GM18520 (cell line): Measurements from ENCODE around the gene NUP88.

Source experiments
- ATAC-seq: cut with Tn5 transposase; IDR thresholded peaks from one replicate; pipeline ENCODE4 v1.9.1; 2021; ENCODE audit not compliant: unreplicated experiment

NUP88 gene

DNA sequence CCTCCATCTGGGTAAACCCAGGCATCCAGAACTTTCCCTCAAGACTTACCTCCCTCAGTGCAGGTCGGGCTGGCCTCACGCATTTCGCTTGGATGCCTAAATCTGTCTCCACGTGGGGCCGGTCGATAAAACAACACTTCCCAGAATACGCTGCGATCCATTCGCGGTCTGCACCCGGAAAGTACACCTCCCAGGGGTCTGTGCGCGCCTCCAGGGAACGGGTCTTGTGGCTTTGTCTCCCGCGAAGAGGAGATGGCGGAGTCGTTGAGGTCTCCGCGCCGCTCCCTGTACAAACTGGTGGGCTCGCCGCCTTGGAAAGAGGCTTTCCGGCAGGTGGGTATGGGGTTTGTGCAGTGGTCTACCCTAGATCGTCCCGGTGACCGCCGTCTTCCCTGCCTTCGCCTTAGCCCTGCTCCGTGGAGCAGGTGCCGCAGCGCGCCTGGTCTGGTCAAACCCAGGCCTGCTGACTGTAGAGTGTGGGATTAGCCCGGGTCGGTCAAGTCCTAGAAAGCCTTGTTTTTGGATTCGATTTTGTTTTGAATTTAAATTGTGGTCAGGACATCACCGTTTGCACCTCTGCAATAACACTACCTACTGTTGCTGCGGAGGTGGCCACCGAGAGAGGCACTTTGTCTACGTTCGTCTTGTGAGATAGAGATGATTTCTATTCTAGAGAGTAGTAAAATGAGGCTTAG is 644 bp upstream of the NUP88 start, which contains the start of gene RPAIN:
RPAIN (plus strand) TSS at position 224 of the 695 bp plus-strand sequence; CDS start at position 253, 29 bp downstream.
- ATAC-seq: peak; percentile 32

DNA sequence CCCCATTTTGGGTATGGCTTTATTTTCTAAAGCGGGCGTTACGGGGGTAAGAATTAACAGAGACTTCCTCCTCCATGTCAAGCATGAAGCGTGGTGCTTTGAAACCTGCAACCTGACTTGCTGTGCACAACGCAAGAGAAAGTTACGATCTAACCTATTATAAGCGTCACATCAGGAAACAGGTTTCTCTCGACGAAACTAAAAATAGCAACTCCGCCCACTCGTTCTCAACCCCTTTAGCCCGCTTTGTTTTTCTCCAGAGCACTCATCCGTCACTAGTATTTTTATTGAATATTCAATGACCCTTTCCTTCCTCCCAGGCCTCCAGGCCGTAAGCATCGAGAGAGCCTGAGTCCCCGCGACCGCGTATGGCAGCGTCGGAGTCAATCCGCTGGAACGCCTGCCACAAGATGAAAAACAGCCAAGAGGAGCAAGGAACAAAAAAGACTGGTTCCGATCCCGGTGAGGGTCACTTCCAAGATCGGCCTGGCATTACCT is 555 bp downstream of the NUP88 start:
- no peak for ATAC-seq

DNA sequence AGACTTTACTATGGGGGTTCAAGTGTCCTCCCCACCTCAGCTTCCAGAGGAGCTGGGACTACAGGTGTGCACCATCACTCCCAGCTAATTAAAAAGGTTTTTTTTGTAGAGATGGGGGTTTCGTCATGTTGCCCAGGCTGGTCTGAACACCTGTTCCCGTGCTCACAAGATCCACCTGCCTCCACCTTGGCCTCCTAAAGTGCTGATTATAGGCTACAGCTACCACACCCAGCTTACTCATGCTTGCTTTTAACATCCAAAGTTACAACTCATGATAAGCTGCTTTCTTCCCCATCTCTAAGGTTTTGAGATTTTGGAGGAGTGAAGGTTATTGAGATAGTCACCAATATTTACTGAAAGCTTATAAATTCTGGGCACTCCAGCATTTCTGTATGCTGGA is 2.6 kb downstream of the NUP88 start:
- no peak for ATAC-seq

DNA sequence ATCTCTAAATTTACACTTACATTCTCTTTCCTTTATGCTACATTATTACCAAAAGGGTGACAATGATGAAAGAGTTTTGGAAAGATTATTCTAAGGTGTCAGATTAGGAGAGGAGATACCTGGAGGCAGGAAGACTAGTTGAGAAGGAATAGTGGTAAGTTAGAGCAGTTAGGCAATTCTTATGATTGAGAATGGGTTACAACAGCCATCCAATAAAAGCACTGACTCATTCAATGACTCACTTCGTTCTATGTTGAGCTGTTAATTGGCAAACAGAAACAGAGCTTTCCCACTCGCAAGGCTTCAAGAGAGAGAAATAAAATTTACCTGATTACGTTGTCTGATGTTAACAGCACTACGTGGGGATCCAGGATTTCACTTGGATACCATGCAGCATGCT is 5.8 kb downstream of the NUP88 start:
- ATAC-seq: no peak

DNA sequence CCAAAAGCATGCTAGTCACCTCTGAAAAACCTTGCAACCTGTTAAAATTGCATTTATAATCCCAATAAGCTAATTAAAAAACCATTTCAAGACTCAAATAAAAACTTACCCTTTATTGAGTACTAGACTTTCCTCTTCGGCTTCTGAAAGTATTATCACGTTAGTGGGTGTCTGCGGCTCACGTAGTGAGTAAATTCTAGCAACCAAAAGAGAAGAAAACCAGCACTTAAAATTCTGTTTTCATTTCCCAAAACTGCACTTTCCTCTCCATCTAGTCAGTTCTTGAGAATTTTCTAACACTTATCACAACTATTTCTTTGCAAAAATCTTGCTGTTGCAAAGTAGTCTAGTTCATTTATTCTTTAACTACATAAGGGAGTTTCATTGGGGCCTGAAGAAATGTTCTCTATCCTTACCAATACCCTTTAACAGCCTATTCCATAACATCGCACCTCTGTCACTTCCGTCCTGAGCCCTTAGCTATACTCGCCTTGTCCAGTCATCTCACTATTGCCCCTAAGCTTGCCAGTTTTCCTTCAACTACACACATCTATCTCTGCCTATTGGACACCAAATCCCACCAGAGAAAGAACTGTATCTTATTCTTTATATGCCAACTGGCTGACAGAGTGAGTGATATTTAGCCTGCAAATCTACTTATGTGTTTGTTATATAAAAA is 8.7 kb downstream of the NUP88 start:
- peak; percentile 44 for ATAC-seq

DNA sequence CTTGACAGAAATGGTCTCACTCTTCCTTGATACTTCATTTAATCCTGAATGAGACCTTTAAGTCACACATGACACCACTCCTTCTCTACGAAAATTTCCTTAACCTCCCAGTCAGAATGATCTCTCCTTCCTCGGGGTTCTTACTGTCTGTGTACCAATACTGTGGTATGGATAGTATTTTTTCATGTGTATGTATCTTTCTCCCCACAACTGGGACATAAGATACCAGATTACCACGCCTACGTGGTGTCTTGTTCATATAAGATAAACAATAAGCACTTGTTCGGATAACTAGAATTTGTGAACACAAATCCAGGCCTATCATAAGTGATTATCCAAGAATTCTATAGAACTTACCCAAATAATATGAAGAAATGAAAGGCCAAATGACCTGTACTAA is 11.3 kb downstream of the NUP88 start:
- ATAC-seq: no peak

DNA sequence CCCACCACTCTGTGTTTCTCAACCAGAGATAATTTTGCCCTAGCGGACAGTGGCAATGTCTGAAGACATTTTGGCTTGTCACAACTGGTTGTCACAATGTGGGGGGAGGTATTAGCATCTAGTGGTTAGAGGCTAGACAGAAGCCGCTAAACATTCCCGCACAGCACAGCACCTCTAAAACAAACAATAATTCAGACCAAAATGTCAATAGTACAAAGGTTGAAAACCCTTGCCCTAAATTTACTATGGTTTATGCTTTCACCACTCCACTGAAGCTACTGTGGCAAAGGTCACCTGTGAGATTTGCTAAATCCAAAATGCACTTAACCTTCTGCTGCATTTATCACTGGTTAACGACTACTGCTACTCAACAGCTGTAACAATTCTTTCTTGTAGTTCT is 14.1 kb downstream of the NUP88 start:
- ATAC-seq: no peak

DNA sequence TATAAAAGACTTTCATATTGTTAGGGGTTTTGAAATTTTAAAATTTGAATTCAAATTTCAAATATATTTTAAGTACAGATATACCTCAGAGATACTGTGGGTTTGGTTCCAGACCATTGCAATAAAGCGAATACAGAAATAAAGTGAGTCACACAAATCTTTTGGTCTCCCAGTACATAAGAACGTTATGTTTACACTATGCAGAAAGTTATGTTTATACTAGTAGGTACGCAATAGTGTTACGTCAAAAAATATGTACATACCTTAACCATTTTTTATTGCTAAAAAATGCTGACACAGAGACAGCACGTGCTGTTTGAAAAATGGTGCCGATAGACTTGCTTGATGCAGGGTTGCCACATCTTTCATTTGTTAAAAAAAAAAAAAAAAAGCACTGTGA is 19.7 kb downstream of the NUP88 start:
- ATAC-seq: no peak

DNA sequence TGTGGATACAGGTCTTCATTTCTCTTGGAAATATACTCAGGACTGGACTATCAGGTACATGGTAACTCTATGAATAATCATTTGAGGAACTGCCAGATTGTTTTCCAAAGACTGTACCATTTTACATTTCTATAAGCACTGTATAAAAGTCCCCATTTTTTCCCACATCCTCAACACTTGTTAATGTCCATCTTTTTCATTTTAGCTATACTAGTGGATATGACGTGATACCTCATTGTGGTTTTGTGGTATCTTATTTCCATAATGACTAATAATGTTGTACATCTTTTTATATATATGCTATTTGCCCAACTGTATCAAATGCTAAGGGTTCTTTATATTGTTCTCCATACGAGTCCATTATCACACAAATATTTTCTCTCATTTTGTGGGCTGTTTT is 22.9 kb downstream of the NUP88 start:
- ATAC-seq: no peak

DNA sequence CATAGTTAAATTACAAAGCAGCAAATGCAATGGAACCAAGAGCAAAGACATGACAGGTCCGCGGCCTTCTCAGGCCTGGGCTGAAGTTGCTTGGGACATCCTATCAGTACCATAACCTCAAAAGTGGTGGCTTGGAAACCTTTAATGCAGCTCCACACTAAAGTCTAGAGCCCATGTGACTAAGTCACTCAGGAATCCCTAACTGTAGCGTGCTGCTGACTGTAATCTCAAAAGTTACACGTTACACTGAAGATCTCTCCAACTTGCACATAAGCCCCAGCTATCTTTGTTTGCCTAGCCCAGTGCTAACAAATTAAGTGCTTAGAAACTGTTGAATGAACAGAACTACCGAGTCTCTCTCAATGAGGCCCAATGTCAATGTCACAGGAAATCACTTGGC is 27.8 kb downstream of the NUP88 start:
- no peak for ATAC-seq

DNA sequence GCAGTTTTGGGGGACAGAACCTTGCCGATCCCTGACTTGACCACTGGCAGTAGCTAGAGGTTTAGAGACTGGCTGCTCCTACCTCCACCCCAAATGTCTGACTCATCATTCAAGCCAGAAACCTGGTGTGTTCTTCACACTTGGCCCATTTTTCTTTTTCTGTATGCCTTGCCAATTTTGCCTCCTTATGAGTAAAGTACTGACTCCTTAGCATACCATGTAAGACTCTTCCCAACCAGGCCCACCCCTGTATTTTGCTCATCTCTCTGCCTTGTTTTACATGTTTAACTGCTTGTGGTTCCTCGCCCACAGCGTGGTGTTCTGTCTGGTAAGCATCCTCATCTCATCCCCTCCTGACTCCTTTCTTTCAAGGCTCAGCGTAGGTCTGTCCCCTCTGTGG is 37.9 kb downstream of the NUP88 start:
- no peak for ATAC-seq

DNA sequence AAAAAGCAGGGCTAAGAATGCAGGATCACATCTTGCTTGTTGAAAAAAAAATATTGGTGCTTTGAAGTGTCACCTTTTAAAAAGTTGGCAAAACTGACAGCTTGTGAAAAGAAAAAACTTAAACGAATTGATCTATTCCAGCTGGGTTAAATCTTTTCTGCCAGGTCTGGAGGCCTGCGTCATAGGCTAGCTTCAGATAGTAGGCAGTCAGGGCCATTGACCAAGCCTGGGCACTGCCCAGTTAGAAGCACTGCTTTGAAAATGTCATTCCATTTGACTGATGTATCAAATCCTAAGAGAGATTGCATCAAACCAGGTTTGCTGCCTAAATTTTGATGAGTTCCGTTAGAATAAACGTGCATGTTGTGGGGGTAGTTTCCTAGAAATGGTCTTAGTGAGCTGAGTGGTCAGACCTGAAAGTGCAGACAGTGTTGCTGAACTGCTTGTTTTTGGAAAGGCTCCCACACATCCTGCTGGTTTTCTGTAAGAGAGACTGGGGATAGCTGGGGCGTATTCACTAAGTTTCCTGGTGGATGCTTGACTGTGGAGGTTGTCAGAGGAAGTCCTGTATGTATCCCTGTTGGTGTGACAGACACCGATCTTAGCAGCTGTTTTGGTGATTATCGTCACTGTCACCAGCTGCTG is 38.8 kb downstream of the NUP88 start:
- ATAC-seq: no peak

DNA sequence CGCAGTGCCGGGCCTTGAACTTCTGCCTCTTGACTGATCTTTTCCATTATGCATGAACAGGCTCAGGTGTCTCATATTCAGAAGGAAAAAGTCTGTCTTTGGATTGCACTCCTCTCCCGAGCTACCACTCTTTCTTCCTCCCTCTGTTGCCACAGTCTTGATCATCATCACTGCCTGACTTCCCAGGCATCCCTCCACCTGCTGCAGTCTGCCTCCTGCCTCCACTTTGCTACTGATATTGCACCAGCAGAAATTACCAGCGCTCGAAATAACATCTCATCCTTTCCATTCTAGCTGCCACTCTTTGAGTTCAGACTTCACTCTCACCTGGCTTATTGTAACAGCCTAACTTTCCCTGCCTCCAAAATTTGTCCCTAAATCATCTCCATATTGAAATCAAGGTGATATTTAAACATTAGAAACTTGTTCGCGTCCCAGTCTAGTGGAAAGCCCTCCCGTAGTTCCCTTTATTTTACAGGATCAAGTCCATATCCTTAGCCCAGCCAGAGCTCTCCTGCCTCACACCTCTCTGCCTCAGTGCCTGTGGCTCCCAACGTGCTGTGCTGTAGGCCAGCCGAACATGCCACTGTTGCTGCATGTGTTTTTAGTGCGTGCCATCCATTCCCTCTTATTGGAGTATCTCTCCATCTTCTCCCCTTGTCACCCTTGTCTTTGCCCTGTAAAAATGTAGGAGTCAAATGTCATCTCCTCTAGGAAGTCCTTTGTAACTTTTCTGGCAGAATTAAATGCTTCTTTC is 39.9 kb downstream of the NUP88 start:
- ATAC-seq: no peak

DNA sequence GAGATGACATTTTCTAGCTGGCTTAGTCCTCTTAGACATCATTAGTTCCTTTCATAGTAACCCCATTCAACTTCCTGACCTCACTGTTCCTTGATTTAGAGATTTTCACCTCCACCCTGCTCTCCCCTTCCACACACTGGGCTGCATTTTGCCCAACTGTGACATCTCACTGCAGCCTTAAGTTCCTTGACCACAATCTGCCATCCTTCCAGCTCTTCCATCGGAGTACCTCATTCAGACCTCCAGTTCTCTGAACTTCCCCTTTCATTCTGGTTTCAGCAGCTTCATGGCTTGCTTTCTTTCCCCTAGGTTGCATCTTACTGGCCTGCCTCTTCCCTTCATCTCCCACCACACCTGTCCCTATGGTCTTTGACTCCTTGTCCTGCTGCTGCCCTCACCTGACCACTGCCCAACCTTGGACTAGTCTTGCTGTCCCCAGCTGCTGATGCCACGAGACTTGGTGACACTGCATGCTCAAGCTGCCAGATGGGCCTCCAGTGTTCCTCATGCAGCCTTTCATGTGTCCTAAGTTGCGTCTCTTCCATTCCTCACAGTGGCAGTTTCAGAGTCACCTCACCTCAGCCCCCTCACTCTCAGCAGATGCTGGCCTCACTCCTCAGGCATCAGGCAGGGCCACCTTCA is 40.8 kb downstream of the NUP88 start:
- ATAC-seq: no peak

DNA sequence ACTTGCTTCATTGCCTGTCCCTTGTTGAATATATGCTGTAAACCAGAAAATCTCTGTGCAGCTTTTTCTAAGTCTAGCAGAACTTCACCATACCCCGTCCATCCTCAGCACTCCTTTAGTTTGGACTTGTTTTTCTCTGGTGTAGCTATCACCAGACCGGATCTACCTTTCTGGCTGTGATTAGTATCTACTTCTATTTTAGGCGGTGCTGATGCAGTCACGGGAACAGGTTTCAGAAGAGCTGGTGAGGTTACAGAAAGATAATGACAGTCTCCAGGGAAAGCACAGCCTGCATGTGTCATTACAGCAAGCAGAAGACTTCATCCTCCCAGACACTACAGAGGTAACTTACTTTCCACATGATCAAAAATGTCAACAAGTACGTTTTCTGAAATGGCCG is 46.4 kb downstream of the NUP88 start:
- no peak for ATAC-seq

DNA sequence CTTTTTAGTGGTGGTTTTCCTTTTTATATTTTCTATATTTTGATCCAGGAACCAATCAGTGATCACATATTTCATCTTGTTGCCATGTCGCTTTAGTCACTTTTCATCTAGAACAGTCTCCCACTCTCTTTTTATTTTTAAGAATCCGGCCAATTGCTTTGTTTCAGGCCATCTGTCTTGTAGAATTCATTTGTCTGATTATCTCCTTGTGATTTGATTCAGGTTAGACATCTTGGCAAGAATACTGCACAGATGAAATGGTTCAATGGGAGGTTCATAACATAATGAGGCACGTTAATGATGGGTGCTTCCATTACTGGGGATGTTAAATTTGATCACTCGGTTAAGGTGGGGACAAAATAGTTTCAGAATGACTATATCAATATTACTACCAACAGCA is 49.1 kb downstream of the NUP88 start:
- no peak for ATAC-seq

DNA sequence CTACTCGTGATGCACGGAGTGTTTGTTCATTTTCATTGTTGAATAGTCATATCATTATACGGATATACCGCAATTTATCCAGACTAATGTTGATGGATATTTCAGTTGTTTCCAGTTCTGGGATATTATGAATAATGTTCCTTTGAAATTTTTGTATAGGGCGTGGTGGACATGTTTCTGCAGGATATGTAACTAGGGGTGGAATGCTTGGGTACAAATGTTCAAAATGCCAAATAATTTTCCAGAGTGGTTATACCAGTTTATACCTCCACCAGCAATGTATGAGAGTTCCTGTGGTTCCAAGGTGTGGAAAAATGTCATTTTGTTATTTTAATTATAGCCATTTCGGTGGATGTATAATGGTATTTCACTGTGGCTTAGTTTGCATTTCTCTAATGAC is 53.6 kb downstream of the NUP88 start:
- ATAC-seq: no peak

DNA sequence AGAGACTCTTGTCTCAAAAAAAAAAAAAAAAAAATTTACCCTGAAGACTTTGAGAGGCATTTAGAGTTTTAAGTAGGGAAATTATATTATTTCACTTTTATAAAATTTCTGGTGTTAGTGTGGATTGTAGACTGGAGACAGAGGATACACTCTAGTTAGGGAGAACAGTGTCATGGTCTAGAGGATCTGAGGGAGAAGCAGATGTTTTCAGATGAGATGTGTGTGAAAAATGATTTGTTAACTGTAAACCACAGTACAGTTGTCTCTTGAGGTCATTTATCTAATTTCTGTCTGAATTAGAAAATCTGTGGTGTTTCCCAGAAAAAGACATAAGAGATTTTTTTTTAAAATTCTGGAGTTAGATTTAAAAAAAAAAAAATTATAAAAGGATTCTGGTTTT is 54.8 kb downstream of the NUP88 start:
- ATAC-seq: no peak

DNA sequence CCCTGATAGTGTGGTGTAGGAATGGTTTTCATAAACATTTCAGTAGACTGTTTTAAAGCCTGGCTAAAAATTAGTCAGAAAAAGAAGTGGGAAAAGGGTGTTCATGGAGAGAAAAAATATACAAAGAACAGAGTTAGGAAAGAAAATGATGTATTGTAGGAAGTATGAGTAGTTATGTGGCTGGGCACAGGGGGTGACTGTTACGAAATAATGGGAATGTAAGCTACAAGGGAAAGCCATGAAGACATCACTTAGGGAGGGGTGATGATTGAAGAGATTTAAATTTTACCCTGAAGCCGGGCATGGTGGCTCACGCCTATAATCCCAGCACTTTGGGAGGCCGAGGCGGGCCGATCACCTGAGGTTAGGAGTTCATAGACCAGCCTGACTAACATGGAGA is 55.3 kb downstream of the NUP88 start:
- ATAC-seq: no peak

DNA sequence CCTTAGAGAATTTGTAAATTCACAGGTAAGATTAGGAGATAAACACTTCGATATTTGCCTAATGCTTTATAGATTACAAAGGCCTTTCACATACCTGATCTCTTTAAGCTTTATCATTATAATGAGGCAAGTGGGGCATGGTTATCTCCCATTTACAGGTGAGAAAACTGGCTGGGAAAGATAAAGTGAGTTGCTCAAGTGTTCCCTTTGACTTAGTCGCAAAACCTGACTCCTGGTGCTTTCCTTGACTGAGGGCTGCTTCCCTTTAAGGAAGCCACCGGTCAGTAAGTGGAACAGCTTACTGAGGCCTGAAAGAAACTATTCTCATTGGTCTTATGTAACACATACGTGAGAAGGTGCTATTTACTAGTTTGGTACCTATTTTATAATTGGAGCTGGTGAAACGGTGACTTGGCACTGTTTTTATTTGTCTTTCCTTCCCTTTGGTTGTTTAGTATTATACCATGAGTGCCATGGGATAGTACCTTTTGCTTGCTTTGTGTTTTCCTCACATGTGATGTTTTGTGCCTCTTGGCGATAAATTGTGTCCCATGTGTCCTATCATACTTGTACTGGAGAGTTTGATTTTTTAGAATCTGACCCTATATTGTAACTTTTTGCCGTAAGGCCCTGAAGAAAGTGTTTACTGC is 57.2 kb downstream of the NUP88 start:
- no peak for ATAC-seq
